Prostate gland (tissue), 2 donors: ENCODE results near the gene KCNJ14. TPM values are rescaled to one million over a fixed set of nuclear protein-coding genes. Genes with fewer than 3 reads are reported as not detected.

Experiments
- DNase-seq: peaks from one replicate; pipeline ENCODE4 v3.0.0-alpha.2; 2019; ENCODE audit warnings: low spot score
- H3K27ac ChIP-seq, 2 donors: fragments of 200-600 bp; sonication (generic); 2 replicates each; pipeline ENCODE4 v1.5.1; 2017 to 2019
- H3K27me3 ChIP-seq: fragments of 200-600 bp; sonication (generic); replicated peaks from 2 replicates; pipeline ENCODE4 v1.5.1; 2019; ENCODE audit not compliant: insufficient read depth
- H3K36me3 ChIP-seq, 2 donors: fragments of 200-600 bp; sonication (generic); 1 replicate in 1 of 2; 2 replicates in 1 of 2; pipeline versions ENCODE4 v1.5.1 to v1.8.1; 2017 to 2019
- H3K4me1 ChIP-seq: fragments of 200-600 bp; sonication (generic); replicated peaks from 2 replicates; pipeline ENCODE4 v1.5.1; 2019
- H3K4me3 ChIP-seq, 2 donors: fragments of 200-600 bp; sonication (generic); 2 replicates each; pipeline ENCODE4 v1.5.1; 2017 to 2019
- H3K9me3 ChIP-seq: fragments of 200-600 bp; sonication (generic); 2 replicates; pipeline ENCODE4 v1.5.1; 2017
- POLR2A ChIP-seq: fragments of 450-650 bp; IDR thresholded peaks from one replicate; pipeline ENCODE4 v1.6.1; 2016; ENCODE audit warnings: antibody characterized with exemption, mild to moderate bottlenecking
- POLR2AphosphoS5 ChIP-seq: sonication (generic); formaldehyde crosslinking; IDR thresholded peaks from one replicate; pipeline ENCODE4 v1.6.1; 2017; ENCODE audit warnings: antibody characterized with exemption
- WGBS: methylation state at CpG from one replicate; pipeline ENCODE4 v1.1.5; 2018; 5-methylcytosine and 5-hydroxymethylcytosine counted together
- intact Hi-C: fragments of 100-400 bp; cut with DNase I; formaldehyde crosslinking; loops from one replicate; pipeline ENCODE4 v1.14.2; 2022
- total RNA-seq, 2 donors: library from RNA; depleted of rRNA; stranded (reverse); fragments of >200 nt; gene quantifications; one replicate each; pipeline ENCODE4 v1.1.0, GENCODE V29; 2016
- TF ChIP-seq, protein P1 (sequence below), 4 experiments: fragments of 200-600 bp in 2 of 4; fragments of 450-650 bp in 2 of 4; sonication (generic) in 2 of 4; IDR thresholded peaks; 1 replicate in 3 of 4; 2 replicates in 1 of 4; pipeline ENCODE4 v1.5.1; 2016 to 2019; ENCODE audit warnings: antibody characterized with exemption in 4 of 4, mild to moderate bottlenecking in 2 of 4, moderate library complexity in 2 of 4

The KCNJ14 gene
- total RNA-seq, 2 donors from 2014 or later, result 0.45 to 2.2 TPM

- Histone ChIP-seq H3K27ac (no peak overlapping the region), H3K36me3 (peaks cover 11 to 40% of the 10 kb centered on the region in 2 donors)
- intact Hi-C loops, result no loop called here
These were observed 15.5 kb downstream of the KCNJ14 start for GRCh38 chr19:48470856-48471255.

GRCh38 chr19:48471836-48472235 is 16.5 kb downstream of the KCNJ14 start:
- intact Hi-C loops, result no loop called here
- Histone ChIP-seq H3K36me3 (peaks cover 11 to 42% of the 10 kb centered on the region in 2 donors), H3K27me3 (no peaks in the 10 kb centered on the region), H3K4me1 (peaks cover 7% of the 10 kb centered on the region), H3K9me3 (no peaks in the 10 kb centered on the region), H3K27ac (no peak overlapping the region), H3K4me3 (no peak overlapping the region)
- TF ChIP-seq POLR2AphosphoS5 (no peak), POLR2A (no peak)
- TF ChIP-seq, protein P1, sequence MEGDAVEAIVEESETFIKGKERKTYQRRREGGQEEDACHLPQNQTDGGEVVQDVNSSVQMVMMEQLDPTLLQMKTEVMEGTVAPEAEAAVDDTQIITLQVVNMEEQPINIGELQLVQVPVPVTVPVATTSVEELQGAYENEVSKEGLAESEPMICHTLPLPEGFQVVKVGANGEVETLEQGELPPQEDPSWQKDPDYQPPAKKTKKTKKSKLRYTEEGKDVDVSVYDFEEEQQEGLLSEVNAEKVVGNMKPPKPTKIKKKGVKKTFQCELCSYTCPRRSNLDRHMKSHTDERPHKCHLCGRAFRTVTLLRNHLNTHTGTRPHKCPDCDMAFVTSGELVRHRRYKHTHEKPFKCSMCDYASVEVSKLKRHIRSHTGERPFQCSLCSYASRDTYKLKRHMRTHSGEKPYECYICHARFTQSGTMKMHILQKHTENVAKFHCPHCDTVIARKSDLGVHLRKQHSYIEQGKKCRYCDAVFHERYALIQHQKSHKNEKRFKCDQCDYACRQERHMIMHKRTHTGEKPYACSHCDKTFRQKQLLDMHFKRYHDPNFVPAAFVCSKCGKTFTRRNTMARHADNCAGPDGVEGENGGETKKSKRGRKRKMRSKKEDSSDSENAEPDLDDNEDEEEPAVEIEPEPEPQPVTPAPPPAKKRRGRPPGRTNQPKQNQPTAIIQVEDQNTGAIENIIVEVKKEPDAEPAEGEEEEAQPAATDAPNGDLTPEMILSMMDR (IDR thresholded peaks at IDR 0.05), result no peak
- DNase-seq, result no peak
- 81% methylated on average over 4 of the region's 4 CpGs for WGBS

More at GRCh38 chr19:48470856-48471255, 15.5 kb downstream of the KCNJ14 start:
- Histone ChIP-seq H3K27me3 (no peaks in the 10 kb centered on the region), H3K4me3 (no peak overlapping the region), H3K4me1 (peaks cover 7% of the 10 kb centered on the region), H3K9me3 (no peaks in the 10 kb centered on the region)
- no peak for TF ChIP-seq POLR2AphosphoS5
- no peak for TF ChIP-seq POLR2A
- TF ChIP-seq, protein P1 (IDR thresholded peaks at IDR 0.05), result no peak
- no peak for DNase-seq
- 89% methylated on average over 10 of the region's 10 CpGs for WGBS

- no peak overlapping the region for H3K27ac ChIP-seq
These were observed 18.0 kb downstream of the KCNJ14 start for GRCh38 chr19:48473161-48473966.

DNA sequence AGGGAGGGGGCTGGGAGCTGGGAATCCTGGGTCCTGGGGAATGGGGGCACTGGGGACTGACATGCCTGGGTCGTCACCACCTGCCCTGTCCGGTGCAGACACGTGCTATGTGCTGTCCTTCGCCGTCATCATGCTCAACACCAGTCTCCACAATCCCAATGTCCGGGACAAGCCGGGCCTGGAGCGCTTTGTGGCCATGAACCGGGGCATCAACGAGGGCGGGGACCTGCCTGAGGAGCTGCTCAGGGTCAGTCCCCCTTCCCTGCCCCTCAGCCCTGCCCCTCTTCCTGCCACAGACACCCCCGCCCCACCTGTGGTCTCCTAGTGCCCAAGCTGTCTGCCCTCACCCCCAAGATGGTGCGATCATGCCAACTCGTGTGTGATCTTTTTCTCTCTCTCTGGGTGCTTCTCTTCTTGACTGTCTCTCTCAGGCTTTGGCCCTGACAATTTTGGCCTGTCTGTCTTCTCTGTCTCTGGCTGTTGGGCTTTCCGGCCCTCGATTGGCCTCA is 18.8 kb downstream of the KCNJ14 start:
- 85% methylated on average over 16 of the region's 16 CpGs for WGBS
- TF ChIP-seq POLR2AphosphoS5 (no peak), POLR2A (no peak)
- TF ChIP-seq, protein P1 (IDR thresholded peaks at IDR 0.05), result no peak
- intact Hi-C loops, result no loop called here
- Histone ChIP-seq H3K4me1 (peaks cover 7% of the 10 kb centered on the region), H3K27me3 (no peaks in the 10 kb centered on the region), H3K4me3 (no peak overlapping the region), H3K27ac (no peak overlapping the region), H3K36me3 (peaks cover 11 to 42% of the 10 kb centered on the region in 2 donors), H3K9me3 (no peaks in the 10 kb centered on the region)
- DNase-seq, result no peak

More at GRCh38 chr19:48473161-48473966, 18.0 kb downstream of the KCNJ14 start:
- Histone ChIP-seq H3K27me3 (no peaks in the 10 kb centered on the region), H3K4me3 (no peak overlapping the region), H3K36me3 (peaks cover 11 to 42% of the 10 kb centered on the region in 2 donors), H3K9me3 (no peaks in the 10 kb centered on the region), H3K4me1 (peaks cover 7% of the 10 kb centered on the region)
- intact Hi-C loops, result no loop called here
- TF ChIP-seq, protein P1 (IDR thresholded peaks at IDR 0.05), result no peak
- TF ChIP-seq POLR2AphosphoS5 (no peak), POLR2A (no peak)
- DNase-seq, result no peak
- WGBS, result 81% methylated on average over 14 of the region's 14 CpGs
